Stimulated activated CD4-positive, alpha-beta T cell treated with anti-CD3 and anti-CD28 coated beads, Interleukin-2, amount 100 ng/mL, for 48 hours (primary cell): Measurements from ENCODE around the gene C6orf58.

Experiments used
- DNase-seq, 2 donors: peaks; one replicate each; pipeline ENCODE4 v3.0.0-alpha.2; 2020

C6orf58 gene

GRCh38 chr6:127576874-127577273 is at the start of gene C6orf58:
Gene C6orf58, plus strand, starts transcription at chr6:127577174. Its CDS starts 12 bp downstream, at chr6:127577186.
- no peak for DNase-seq

GRCh38 chr6:127533011-127533410 is 44.0 kb upstream of the C6orf58 start:
- no peak for DNase-seq

- DNase-seq: no peak
These were observed 43.2 kb upstream of the C6orf58 start for GRCh38 chr6:127533736-127534135.

GRCh38 chr6:127538750-127539264 is 38.2 kb upstream of the C6orf58 start:
- DNase-seq: no peak

- DNase-seq: no peak
These were observed 37.7 kb upstream of the C6orf58 start for GRCh38 chr6:127539272-127539671.

- DNase-seq: peak in 1 of 2 donors; percentile 7
These were observed 29.8 kb upstream of the C6orf58 start for GRCh38 chr6:127547215-127547614.

GRCh38 chr6:127547904-127548649 is 28.9 kb upstream of the C6orf58 start:
- DNase-seq: no peak

GRCh38 chr6:127550403-127550802 is 26.6 kb upstream of the C6orf58 start:
- no peak for DNase-seq

- no peak for DNase-seq
These were observed 22.5 kb upstream of the C6orf58 start for GRCh38 chr6:127554435-127555006.

GRCh38 chr6:127561660-127562059 is 15.3 kb upstream of the C6orf58 start:
- DNase-seq: no peak

- no peak for DNase-seq
These were observed 12.2 kb upstream of the C6orf58 start for GRCh38 chr6:127564761-127565160.

GRCh38 chr6:127566119-127566518 is 10.9 kb upstream of the C6orf58 start:
- DNase-seq: no peak

GRCh38 chr6:127566651-127567050 is 10.3 kb upstream of the C6orf58 start:
- DNase-seq: no peak

GRCh38 chr6:127567476-127567875 is 9.5 kb upstream of the C6orf58 start:
- DNase-seq: no peak

- DNase-seq: no peak
These were observed 6.1 kb upstream of the C6orf58 start for GRCh38 chr6:127570739-127571389.

GRCh38 chr6:127578900-127579299 is 1.9 kb downstream of the C6orf58 start:
- DNase-seq: no peak

- DNase-seq: no peak
These were observed 4.6 kb downstream of the C6orf58 start for GRCh38 chr6:127581576-127581975.

GRCh38 chr6:127582777-127583462 is 5.9 kb downstream of the C6orf58 start:
- DNase-seq: no peak

GRCh38 chr6:127585123-127585522 is 8.1 kb downstream of the C6orf58 start:
- DNase-seq: no peak

GRCh38 chr6:127586372-127586771 is 9.4 kb downstream of the C6orf58 start:
- no peak for DNase-seq

GRCh38 chr6:127587875-127588274 is 10.9 kb downstream of the C6orf58 start:
- no peak for DNase-seq

- DNase-seq: no peak
These were observed 12.2 kb downstream of the C6orf58 start for GRCh38 chr6:127589135-127589534.

- no peak for DNase-seq
These were observed 13.4 kb downstream of the C6orf58 start for GRCh38 chr6:127590344-127590743.
